A673 (cell line): Measurements from ENCODE around the gene SERPINA6.
"Not testable (repeated sequence)": the region's sequence is repeated elsewhere in the genome, so short reads cannot be mapped to it uniquely, and the experiment has no call there.

Source experiments
- CTCF ChIP-seq: fragments of 300-800, 200-600 bp; sonication (generic); conservative IDR thresholded peaks from 2 replicates; pipeline ENCODE4 v1.5.1; 2017; ENCODE audit warnings: low read depth, mild to moderate bottlenecking, antibody characterized with exemption, low read length, moderate library complexity, mixed read lengths
- EZH2 ChIP-seq: fragments of 200-600 bp; sonication (generic); IDR thresholded peaks from 2 replicates; pipeline ENCODE4 v1.6.1; 2017; ENCODE audit warnings: borderline replicate concordance, low read depth, mild to moderate bottlenecking, mixed read lengths, antibody characterized with exemption, low read length; ENCODE audit not compliant: poor library complexity, severe bottlenecking

GRCh38 chr14:94264195-94264594 is 58.9 kb downstream of the SERPINA6 start:
- not testable (repeated sequence) for TF ChIP-seq CTCF, EZH2
